ENCODE measurements around the gene BTBD18. TPM values are rescaled to one million over a fixed set of nuclear protein-coding genes. Genes with fewer than 3 reads are reported as not detected.

The BTBD18 gene
- total RNA-seq, 1 experiment from 2014 or later, result not detected

DNA sequence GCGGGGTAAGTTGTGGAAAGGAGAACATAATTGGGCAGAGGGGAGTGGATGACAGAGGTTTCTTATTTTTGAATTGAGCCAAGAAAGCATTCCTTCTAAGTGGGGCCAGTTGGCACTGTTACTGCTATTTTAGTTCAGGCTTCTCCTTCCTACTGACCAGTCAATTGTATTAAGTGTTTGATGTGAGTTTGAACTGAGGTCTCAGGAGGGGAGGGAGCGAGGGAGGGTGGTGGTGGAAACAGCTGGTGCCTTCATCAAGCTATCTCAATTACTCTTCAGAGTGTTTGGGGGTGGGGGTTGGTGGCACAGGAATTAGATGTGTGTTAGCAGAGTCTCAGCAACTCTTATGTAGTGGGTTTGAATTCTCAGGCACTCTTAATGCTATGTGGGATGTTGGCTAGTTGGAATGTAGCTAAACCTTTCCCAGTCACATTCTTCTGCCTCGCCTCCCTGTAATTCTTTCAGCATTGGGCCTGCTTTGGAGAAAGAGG, 24.5 kb upstream of the BTBD18 start:
- DNase-seq (ENCODE audit: low read depth), result peak; percentile 86

GRCh38 chr11:57775491-57775890, 23.9 kb upstream of the BTBD18 start:
- peak; percentile 60 for DNase-seq (ENCODE audit: low read depth)

DNA sequence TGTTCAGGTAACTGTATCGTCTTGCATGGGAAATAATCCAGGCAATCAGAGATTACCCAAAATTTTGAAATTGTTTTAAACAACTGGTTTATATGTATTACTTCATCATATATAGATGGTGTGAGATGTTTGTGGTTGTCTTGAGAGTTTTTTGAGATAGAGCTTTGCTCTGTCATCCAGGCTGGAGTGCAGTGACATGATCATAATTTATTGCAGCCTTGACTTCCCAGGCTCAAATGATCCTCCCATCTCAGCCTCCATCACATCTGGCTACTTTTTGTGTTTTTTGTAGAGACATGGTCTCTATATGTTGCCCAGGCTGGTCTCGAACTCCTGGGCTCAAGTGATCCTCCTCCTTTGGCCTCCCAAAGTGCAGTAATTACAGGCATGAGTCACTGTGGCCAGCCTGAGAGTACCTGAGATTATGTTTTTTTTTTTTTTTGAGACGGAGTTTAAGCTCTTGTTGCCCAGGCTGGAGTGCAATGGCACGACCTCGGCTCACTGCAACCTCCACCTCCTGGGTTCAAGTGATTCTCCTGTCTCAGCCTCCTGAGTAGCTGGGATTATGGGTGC, 21.5 kb upstream of the BTBD18 start:
- no peak for DNase-seq (ENCODE audit: low read depth)

- DNase-seq (ENCODE audit: low read depth), result no peak
Observed at GRCh38 chr11:57772562-57772961, 20.9 kb upstream of the BTBD18 start.

DNA sequence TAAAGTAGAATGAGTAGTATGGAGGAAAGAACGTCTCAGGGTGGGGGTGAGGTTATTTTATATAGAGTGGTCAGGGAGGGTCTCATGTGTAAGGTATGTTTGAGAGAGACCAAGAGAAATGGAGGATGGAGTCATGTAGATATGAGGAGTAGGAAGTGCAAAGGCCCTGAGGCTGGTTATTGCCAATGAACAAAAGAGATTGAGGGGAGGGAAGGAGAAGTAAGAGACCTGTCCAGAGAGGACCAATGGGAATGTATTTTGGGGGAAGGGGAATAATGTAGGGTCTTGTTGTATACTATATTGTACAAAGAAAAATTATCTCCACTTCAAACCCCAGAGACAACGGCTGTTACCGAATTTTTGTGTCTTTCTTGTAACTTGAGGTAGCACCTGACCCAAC, 19.7 kb upstream of the BTBD18 start:
- DNase-seq (ENCODE audit: low read depth), result no peak

- DNase-seq (ENCODE audit: low read depth), result no peak
Observed at GRCh38 chr11:57770793-57771192, 19.2 kb upstream of the BTBD18 start.

- DNase-seq (ENCODE audit: low read depth), result no peak
Observed at GRCh38 chr11:57764972-57765371, 13.4 kb upstream of the BTBD18 start.

DNA sequence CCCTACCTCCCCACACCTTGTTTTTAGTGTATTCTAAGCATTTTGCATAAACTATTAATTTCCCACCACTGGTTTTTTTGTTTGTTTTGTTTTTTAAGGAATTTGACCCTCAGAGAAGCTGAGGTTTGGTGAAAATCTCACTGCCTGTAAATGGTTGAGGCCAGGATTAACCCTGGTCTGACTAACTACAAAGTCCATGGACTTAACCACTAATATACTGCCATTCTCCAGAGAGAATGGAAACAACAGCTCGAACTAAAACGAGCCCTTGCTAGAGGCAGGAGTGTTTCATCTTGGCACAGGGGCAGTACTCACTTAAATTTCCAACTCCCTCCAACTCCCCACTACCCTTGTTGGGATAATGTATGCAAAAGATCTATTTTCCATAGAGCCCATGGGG, 12.9 kb upstream of the BTBD18 start:
- peak; percentile 37 for DNase-seq (ENCODE audit: low read depth)

DNA sequence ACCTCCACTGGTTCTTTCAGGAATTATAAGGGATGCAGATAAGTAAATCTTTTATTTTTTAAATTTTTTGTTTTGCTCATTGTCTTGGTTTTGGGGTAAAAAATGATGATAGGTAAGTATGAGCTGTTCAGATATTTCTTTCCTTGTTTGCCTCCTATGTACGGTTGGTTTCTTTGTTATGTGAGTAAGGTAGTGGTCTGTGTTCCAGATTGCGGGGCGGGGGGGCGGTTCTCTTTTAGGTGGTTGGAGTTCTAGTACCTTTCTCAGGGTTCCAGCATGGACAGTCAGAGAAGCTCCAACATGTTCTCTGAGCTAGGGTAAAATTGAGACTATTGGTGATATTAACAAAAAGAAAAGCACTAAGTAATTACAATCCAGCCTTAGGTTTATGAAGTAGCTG, 12.4 kb upstream of the BTBD18 start:
- DNase-seq (ENCODE audit: low read depth), result no peak

- DNase-seq (ENCODE audit: low read depth), result peak; percentile 59
Observed at GRCh38 chr11:57763568-57763967, 11.9 kb upstream of the BTBD18 start.

DNA sequence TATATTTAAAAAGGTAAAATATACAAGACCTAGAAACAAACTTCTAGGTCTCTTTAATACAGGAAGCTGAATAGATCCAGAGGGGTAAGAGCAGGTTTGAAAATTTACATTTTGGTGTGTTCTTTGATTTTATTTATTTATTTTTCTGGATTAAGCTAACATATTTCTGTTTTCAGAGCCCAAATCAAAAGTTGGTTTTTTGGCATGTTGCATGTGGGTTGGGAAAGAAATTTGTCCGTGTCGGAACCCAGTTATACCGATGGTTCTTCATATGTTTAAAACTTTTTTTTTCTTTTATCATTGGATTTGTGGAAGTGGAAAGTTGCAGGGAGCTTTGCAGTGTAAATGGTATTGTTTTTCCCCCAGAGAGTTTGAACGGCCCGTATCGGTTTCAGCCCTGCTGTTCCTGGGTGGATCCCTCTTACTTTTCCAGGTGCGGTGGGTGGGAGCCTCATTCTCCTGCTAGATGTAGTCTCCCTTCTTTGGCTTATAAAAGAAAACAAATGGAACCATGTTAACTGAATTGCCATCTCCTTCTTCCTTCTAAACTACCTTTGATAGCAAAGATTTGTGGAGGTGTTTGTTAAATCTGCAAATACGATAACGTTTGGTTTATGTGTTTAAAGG, 10.7 kb upstream of the BTBD18 start:
- no peak for DNase-seq (ENCODE audit: low read depth)

GRCh38 chr11:57761301-57762234, 9.9 kb upstream of the BTBD18 start, which contains the start of gene CTNND1:
Gene CTNND1 (plus strand): TSS chr11:57761802. CDS start chr11:57791479, 29,677 bp downstream.
- peak; percentile 97 for DNase-seq (ENCODE audit: low read depth)

GRCh38 chr11:57758174-57758573, 6.6 kb upstream of the BTBD18 start:
- DNase-seq (ENCODE audit: low read depth), result no peak

DNA sequence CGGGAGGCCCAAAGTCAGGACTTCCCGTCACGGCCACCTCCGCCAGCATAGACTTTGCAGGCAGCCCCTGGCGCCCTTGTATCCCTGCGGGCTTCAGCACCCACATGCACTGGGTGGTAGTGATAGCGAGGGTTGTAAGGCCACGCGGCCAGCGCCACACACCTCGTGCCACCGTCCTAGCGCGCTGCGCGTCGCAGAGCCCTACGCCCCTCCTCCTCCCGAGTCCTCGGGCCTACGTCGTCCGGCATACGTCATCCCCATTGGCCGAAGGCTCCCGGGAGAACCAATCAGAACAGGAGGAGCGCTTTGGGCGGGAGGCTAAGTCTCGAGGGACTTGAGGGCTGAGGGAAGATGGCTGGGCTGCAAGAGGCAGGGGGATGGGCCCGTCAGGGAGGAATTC, 1.3 kb upstream of the BTBD18 start:
- no peak for DNase-seq (ENCODE audit: low read depth)

- DNase-seq (ENCODE audit: low read depth), result no peak
Observed at GRCh38 chr11:57751176-57751575, 443 bp downstream of the BTBD18 start.

GRCh38 chr11:57746920-57747319, 4.7 kb downstream of the BTBD18 start:
- DNase-seq (ENCODE audit: low read depth), result no peak

- no peak for DNase-seq (ENCODE audit: low read depth)
Observed at GRCh38 chr11:57745206-57745605, 6.4 kb downstream of the BTBD18 start.

- no peak for DNase-seq (ENCODE audit: low read depth)
Observed at GRCh38 chr11:57744357-57744756, 7.3 kb downstream of the BTBD18 start.

- no peak for DNase-seq (ENCODE audit: low read depth)
Observed at GRCh38 chr11:57742087-57742452, 9.5 kb downstream of the BTBD18 start.

DNA sequence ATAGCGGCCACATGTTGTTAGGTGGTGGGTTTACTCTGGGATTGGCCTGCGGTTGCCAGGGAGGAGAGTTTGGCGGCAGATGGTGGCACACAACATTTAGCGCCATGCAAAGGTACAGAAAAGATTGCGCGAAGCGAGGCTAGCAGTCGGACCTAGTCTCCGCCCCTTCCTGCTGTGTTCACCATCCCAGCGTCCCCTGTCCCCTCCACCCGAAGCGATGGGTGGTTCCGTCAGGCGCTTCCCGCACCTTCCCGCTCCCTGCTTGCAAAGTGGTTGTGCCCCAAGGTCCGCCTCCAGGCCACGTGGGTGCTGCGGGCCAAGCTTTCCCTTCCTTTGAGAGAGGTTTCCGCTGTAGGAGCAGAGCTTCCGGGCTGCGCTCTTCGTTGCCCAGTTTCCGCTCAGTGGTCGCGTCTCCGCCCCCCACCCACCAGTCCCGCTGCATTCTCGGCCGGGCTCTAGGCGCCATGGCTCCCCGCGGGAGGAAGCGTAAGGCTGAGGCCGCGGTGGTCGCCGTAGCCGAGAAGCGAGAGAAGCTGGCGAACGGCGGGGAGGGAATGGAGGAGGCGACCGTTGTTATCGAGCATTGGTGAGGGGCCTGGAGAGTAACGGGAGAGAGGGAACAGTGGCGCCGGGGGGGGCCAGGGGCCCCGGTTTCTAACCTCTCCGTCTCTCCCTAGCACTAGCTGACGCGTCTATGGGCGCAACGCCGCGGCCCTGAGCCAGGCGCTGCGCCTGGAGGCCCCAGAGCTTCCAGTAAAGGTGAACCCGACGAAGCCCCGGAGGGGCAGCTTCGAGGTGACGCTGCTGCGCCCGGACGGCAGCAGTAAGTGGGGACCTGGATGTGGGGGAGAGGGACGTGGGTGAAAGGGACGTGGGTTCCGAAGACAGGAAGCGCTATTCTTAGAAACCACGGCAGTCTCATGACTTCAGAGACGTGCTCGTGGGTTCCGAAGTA, 10.2 kb downstream of the BTBD18 start, which contains the start of gene SELENOH:
Gene SELENOH (plus strand): TSS at position 360 of the 955 bp plus-strand sequence. CDS start 105 bp downstream, at position 465.
- DNase-seq (ENCODE audit: low read depth), result peak; percentile 96

Measured in LHCN-M2 (cell line).